GM23248 (cell line): ENCODE results near the gene THUMPD3. TPM values are rescaled to one million over a fixed set of nuclear protein-coding genes. Genes with fewer than 3 reads are reported as not detected.

Source experiments
- DNase-seq: peaks from one replicate; pipeline ENCODE4 v3.0.0-alpha.2; 2015
- H2AFZ ChIP-seq: fragments of 200-600 bp; sonication (generic); 2 replicates; pipeline ENCODE4 v1.6.1; 2016; ENCODE audit warnings: antibody characterized with exemption
- H3F3A ChIP-seq: fragments of 200-600 bp; sonication (generic); 2 replicates; pipeline ENCODE4 v1.6.1; 2016; ENCODE audit warnings: mild to moderate bottlenecking, antibody characterized with exemption, mixed run types; ENCODE audit not compliant: insufficient read depth
- H3K27ac ChIP-seq: fragments of 200-600 bp; sonication (generic); 2 replicates; pipeline ENCODE4 v1.5.1; 2016; ENCODE audit warnings: mild to moderate bottlenecking
- H3K27me3 ChIP-seq: fragments of 200-600 bp; sonication (generic); replicated peaks from 2 replicates; pipeline ENCODE4 v1.6.1; 2016; ENCODE audit warnings: mild to moderate bottlenecking; ENCODE audit not compliant: insufficient read depth
- H3K36me3 ChIP-seq: fragments of 200-600 bp; sonication (generic); 2 replicates; pipeline ENCODE4 v1.6.1; 2016; ENCODE audit warnings: low read depth, mild to moderate bottlenecking
- H3K4me1 ChIP-seq: fragments of 200-600 bp; sonication (generic); 2 replicates; pipeline ENCODE4 v1.6.1; 2016; ENCODE audit warnings: mild to moderate bottlenecking; ENCODE audit not compliant: insufficient read depth
- H3K4me2 ChIP-seq: fragments of 200-600 bp; sonication (generic); one replicate; pipeline ENCODE4 v1.6.1; 2016; ENCODE audit warnings: mild to moderate bottlenecking; ENCODE audit not compliant: unreplicated experiment
- H3K4me3 ChIP-seq: fragments of 200-600 bp; sonication (generic); 2 replicates; pipeline ENCODE4 v1.5.1; 2016; ENCODE audit warnings: mild to moderate bottlenecking
- H3K79me2 ChIP-seq: fragments of 200-600 bp; sonication (generic); 2 replicates; pipeline ENCODE4 v1.6.1; 2016; ENCODE audit warnings: mild to moderate bottlenecking; ENCODE audit not compliant: insufficient read depth
- H3K9ac ChIP-seq: fragments of 200-600 bp; sonication (generic); 2 replicates; pipeline ENCODE4 v1.6.1; 2016; ENCODE audit warnings: mild to moderate bottlenecking
- H3K9me2 ChIP-seq: fragments of 200-600 bp; sonication (generic); 2 replicates; pipeline ENCODE4 v1.6.1; 2016; ENCODE audit warnings: mixed run types, mild to moderate bottlenecking, moderate library complexity; ENCODE audit not compliant: insufficient read depth
- H3K9me3 ChIP-seq: fragments of 200-600 bp; sonication (generic); one replicate; pipeline ENCODE4 v1.6.1; 2017; ENCODE audit warnings: low read depth
- H4K20me1 ChIP-seq: fragments of 200-600 bp; sonication (generic); 2 replicates; pipeline ENCODE4 v1.6.0; 2016; ENCODE audit not compliant: insufficient read depth
- EZH2 ChIP-seq: fragments of 200-600 bp; sonication (generic); IDR thresholded peaks from 2 replicates; pipeline ENCODE4 v1.6.1; 2018; ENCODE audit warnings: antibody characterized with exemption, mild to moderate bottlenecking; ENCODE audit not compliant: insufficient read depth, poor library complexity, severe bottlenecking
- EZH2phosphoT487 ChIP-seq: fragments of 200-600 bp; sonication (generic); IDR thresholded peaks from 2 replicates; pipeline ENCODE4 v1.6.1; 2018; ENCODE audit warnings: antibody characterized with exemption, moderate library complexity, mild to moderate bottlenecking, low read depth; ENCODE audit not compliant: insufficient read depth
- WGBS, 2 experiments: methylation state at CpG; one replicate each; pipeline ENCODE4 v1.1.6; 2015 to 2017; ENCODE audit warnings: low lambda C conversion rate in 2 of 2, low coverage in 1 of 2; ENCODE audit errors: missing lambda C conversion rate in 2 of 2; 5-methylcytosine and 5-hydroxymethylcytosine counted together
- in situ Hi-C: fragments of 300-500 bp; cut with MboI; formaldehyde crosslinking; loops from 2 replicates; pipeline ENCODE4 v1.15.0; 2020
- polyA plus RNA-seq: library from polyadenylated mRNA; unstranded; fragments of >200 nt; fragmentation: Nextera tagmentation; extraction: Ambion mirVana; gene quantifications from 2 replicates; pipeline ENCODE4 v1.2.1, GENCODE V29; 2016
- total RNA-seq: library from RNA; depleted of rRNA; stranded (reverse); fragments of >200 nt; shearing (Covaris generic); gene quantifications from 2 replicates; pipeline ENCODE4 v1.2.3, GENCODE V29; 2014

THUMPD3 gene
- total and polyA plus RNA-seq, 2 experiments from 2014 or later: 27.9 to 38.9 TPM

DNA sequence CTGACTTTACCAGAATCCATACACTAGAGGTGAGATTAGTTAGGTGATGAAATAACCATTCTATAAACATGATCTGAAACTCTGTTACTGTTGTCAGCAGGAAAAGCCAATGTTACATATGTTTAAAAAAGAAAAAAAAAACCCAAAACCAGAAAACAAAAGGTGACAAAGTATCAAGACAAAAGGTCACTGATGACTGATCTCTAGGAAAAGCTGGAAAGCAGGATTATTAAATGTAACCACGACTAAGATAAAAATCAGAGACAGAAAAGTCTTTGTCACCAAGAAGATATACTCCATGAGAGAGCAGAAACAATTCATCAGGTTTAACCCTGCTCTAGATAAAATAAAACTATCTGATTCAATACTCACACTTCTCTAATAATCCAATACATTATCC lies 29.2 kb downstream of the THUMPD3 start:
- Histone ChIP-seq H3K4me3 (no peak overlapping the region), H3F3A (peaks cover 76% of the 10 kb centered on the region), H3K9ac (peak overlapping the region; percentile 96), H3K79me2 (peaks cover 91% of the 10 kb centered on the region), H3K9me2 (no peaks in the 10 kb centered on the region), H3K9me3 (no peaks in the 10 kb centered on the region), H3K4me1 (peaks cover 37% of the 10 kb centered on the region), H4K20me1 (peaks cover 25% of the 10 kb centered on the region; the same call in 1 of the 2 replicates), H2AFZ (no peak overlapping the region), H3K4me2 (peak overlapping the region; percentile 1), H3K36me3 (peaks cover 80% of the 10 kb centered on the region), H3K27me3 (no peaks in the 10 kb centered on the region), H3K27ac (0 out of 2 replicates have a peak overlapping the region, but pooled peaks have one; percentile 11)
- in situ Hi-C loops: no loop called here
- no peak for TF ChIP-seq EZH2
- no peak for TF ChIP-seq EZH2phosphoT487
- WGBS, 2 experiments: 56 to 59% methylated on average over 1 of the region's 1 CpG
- no peak for DNase-seq

DNA sequence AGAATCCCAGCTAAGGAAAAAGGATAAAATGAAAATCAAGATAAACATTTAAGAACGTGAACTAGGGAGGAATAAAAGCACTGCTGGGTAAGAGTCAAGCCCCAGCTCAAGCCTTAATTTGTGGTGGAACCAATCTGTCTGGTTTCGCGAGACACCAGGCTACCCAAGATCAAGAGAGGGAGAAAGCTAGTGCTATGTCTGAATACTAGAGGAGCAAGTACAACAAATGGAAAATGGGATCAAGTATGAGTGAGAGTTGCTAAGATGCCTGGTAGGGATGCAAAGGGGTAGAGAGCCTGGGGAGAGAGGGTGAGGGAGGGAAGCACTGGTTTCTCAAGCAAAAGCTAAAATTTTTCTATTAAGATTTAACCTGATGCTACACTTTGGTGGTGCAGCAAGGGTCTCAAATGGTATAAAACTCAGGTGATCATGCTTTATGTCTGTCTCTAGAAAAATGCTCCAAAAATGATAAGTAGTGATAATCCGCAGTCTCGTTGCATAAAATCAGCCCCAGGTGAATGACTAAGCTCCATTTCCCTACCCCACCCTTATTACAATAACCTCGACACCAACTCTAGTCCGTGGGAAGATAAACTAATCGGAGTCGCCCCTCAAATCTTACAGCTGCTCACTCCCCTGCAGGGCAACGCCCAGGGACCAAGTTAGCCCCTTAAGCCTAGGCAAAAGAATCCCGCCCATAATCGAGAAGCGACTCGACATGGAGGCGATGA lies 32.9 kb downstream of the THUMPD3 start:
- peak overlapping the region; percentile 99 for H3K27ac ChIP-seq
- no peaks in the 10 kb centered on the region for H3K9me3 ChIP-seq
- H3K36me3 ChIP-seq: peaks cover 43% of the 10 kb centered on the region
- no peak overlapping the region for H2AFZ ChIP-seq
- TF ChIP-seq EZH2phosphoT487 (no peak), EZH2 (no peak)
- peaks cover 85% of the 10 kb centered on the region for H3K79me2 ChIP-seq
- peak overlapping the region; percentile 96 for H3K9ac ChIP-seq
- WGBS, 2 experiments: 2% methylated on average over 15 of the region's 15 CpGs
- peaks cover 20% of the 10 kb centered on the region for H4K20me1 ChIP-seq
- peak; percentile 48 for DNase-seq
- H3K4me1 ChIP-seq: peaks cover 46% of the 10 kb centered on the region
- H3K9me2 ChIP-seq: no peaks in the 10 kb centered on the region
- in situ Hi-C loops: no loop called here
- H3F3A ChIP-seq: peaks cover 68% of the 10 kb centered on the region
- H3K4me3 ChIP-seq: peak overlapping the region; percentile 79
- H3K4me2 ChIP-seq: peak overlapping the region; percentile 96
- H3K27me3 ChIP-seq: no peaks in the 10 kb centered on the region

GRCh38 chr3:9396301-9396631 lies 33.4 kb downstream of the THUMPD3 start:
- in situ Hi-C loops: no loop called here

GRCh38 chr3:9396632-9397331 lies 33.9 kb downstream of the THUMPD3 start:
- TF ChIP-seq EZH2phosphoT487: no peak
- TF ChIP-seq EZH2: no peak
- Histone ChIP-seq H3K27ac (peak overlapping the region; percentile 99), H3K27me3 (no peaks in the 10 kb centered on the region), H3K4me3 (peak overlapping the region; percentile 79), H3K4me2 (no peak overlapping the region), H3K9ac (peak overlapping the region; percentile 96), H3K9me3 (no peaks in the 10 kb centered on the region), H3K79me2 (peaks cover 85% of the 10 kb centered on the region), H3K4me1 (peaks cover 55% of the 10 kb centered on the region), H4K20me1 (peaks cover 24% of the 10 kb centered on the region), H3F3A (peaks cover 68% of the 10 kb centered on the region), H2AFZ (no peak overlapping the region), H3K9me2 (no peaks in the 10 kb centered on the region), H3K36me3 (peaks cover 34% of the 10 kb centered on the region)
- WGBS, 2 experiments: 0 to 2% methylated on average over 24 to 71 of the region's 71 CpGs
- peak; percentile 100 for DNase-seq
- in situ Hi-C loops: no loop called here

More at GRCh38 chr3:9396301-9396631, 33.4 kb downstream of the THUMPD3 start:
- WGBS, 2 experiments: 1% methylated on average over 15 to 24 of the region's 25 CpGs
- H3K27me3 ChIP-seq: no peaks in the 10 kb centered on the region
- peaks cover 51% of the 10 kb centered on the region for H3K4me1 ChIP-seq
- DNase-seq: peak; percentile 98
- peak overlapping the region; percentile 96 for H3K4me2 ChIP-seq
- peaks cover 70% of the 10 kb centered on the region for H3F3A ChIP-seq
- peaks cover 38% of the 10 kb centered on the region for H3K36me3 ChIP-seq
- H3K9ac ChIP-seq: peak overlapping the region; percentile 96
- peak overlapping the region; percentile 99 for H3K27ac ChIP-seq
- H4K20me1 ChIP-seq: peaks cover 26% of the 10 kb centered on the region
- no peaks in the 10 kb centered on the region for H3K9me3 ChIP-seq
- H2AFZ ChIP-seq: no peak overlapping the region
- H3K79me2 ChIP-seq: peaks cover 85% of the 10 kb centered on the region
- peak overlapping the region; percentile 79 for H3K4me3 ChIP-seq
- no peaks in the 10 kb centered on the region for H3K9me2 ChIP-seq
- TF ChIP-seq EZH2phosphoT487 (no peak), EZH2 (no peak)
